Left ventricle myocardium inferior (tissue), 1 donor: ENCODE results near the gene HAGHL. TPM values are rescaled to one million over a fixed set of nuclear protein-coding genes. Genes with fewer than 3 reads are reported as not detected.

Experiments used
- DNase-seq: peaks from one replicate; pipeline ENCODE4 v3.0.0-alpha.2; 2020
- H3K27ac ChIP-seq: fragments of 200-600 bp; replicated peaks from 2 replicates; pipeline ENCODE4 v1.8.0; 2021
- H3K27me3 ChIP-seq: fragments of 200-600 bp; 2 replicates; pipeline ENCODE4 v1.8.0; 2021; ENCODE audit warnings: low read depth
- H3K36me3 ChIP-seq: fragments of 200-600 bp; 2 replicates; pipeline ENCODE4 v1.8.0; 2021
- H3K4me1 ChIP-seq: fragments of 200-600 bp; 2 replicates; pipeline ENCODE4 v1.8.0; 2021
- H3K4me3 ChIP-seq: fragments of 200-600 bp; 2 replicates; pipeline ENCODE4 v1.8.0; 2021; ENCODE audit warnings: mild to moderate bottlenecking, moderate library complexity
- H3K9me3 ChIP-seq: fragments of 200-600 bp; replicated peaks from 2 replicates; pipeline ENCODE4 v1.8.0; 2021
- CTCF ChIP-seq: fragments of 200-600 bp; IDR thresholded peaks from 2 replicates; pipeline ENCODE4 v1.8.0; 2021; ENCODE audit warnings: antibody characterized with exemption, mild to moderate bottlenecking, borderline replicate concordance
- intact Hi-C: fragments of 100-400 bp; cut with micrococcal nuclease; formaldehyde crosslinking; loops from one replicate; pipeline ENCODE4 v1.11.0; 2022
- microRNA-seq: library from miRNA; unstranded; fragments of <30 nt; microRNA quantifications from one replicate; pipeline ENCODE4 v1.2.0, GENCODE V29; 2020
- total RNA-seq: library from RNA; stranded (reverse); fragmentation: NEBNext Ultra II Directional; extraction: Animal tissue kit (Norgen Biotek cat#: 25700); gene quantifications from one replicate; pipeline ENCODE4 v1.2.1, GENCODE V29; 2021
- donor health status: DM: no; HTN: yes; CAD: no; lungs with severe emphysema.

Gene HAGHL
- total RNA-seq, 1 donor from 2014 or later = 12.0 TPM

GRCh38 chr16:777826-778225 is 50.9 kb downstream of the HAGHL start:
- intact Hi-C loops = no loop called here
- Histone ChIP-seq H3K27ac (no peak overlapping the region), H3K9me3 (no peaks in the 10 kb centered on the region), H3K27me3 (peaks cover 88% of the 10 kb centered on the region), H3K4me3 (no peak overlapping the region), H3K36me3 (no peaks in the 10 kb centered on the region), H3K4me1 (no peaks in the 10 kb centered on the region)
- no peak for DNase-seq
- no peak for TF ChIP-seq CTCF

DNA sequence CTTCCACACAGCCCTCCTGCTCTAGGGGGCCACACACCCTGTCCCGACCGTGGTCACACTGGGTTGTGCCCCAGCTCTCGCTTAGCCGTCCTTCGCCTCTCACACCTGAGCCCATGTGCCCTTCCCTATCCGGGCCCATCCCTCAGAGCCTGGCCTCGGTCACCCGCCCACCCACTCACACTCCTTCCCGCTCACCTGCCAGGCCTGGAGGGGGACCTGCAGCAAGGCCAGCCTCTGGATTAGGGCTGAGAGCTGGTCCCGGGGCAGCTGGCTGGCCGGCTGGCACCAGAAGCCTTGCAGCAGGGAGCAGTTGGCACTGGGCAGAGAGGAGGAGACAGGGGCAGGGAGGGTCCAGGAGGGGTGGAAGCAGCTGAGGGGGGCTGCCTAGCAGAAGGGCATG is 51.5 kb downstream of the HAGHL start:
- Histone ChIP-seq H3K4me1 (peaks cover under 1% of the 10 kb centered on the region), H3K9me3 (no peaks in the 10 kb centered on the region), H3K27me3 (peaks cover 94% of the 10 kb centered on the region), H3K27ac (no peak overlapping the region), H3K36me3 (no peaks in the 10 kb centered on the region), H3K4me3 (no peak overlapping the region)
- no peak for DNase-seq
- TF ChIP-seq CTCF = no peak
- intact Hi-C loops = no loop called here

DNA sequence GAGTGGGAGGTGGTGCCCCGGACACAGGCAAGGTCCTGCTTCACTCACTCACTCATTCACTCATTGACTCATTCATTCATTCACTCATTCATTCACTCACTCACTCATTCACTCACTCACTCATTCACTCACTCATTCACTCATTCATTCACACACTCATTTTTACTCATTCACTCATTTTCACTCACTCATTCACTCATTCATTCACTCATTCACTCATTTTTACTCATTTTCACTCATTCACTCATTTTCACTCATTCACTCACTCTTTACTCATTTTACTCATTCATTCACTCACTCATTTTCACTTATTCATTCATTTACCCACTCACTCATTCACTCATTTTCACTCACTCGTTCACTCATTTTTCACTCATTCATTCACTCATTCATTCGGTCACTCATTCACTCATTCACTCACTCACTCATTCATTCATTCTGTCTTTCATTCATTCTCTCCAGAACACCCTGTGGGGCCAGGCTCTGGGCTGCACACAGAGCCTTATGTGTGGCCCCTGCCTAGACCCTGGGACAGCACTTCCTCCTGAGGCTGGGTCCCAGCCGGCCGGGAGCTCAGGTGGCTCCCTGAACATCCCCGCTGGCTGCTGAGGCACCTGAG is 52.1 kb downstream of the HAGHL start:
- intact Hi-C loops = no loop called here
- peaks cover 95% of the 10 kb centered on the region for H3K27me3 ChIP-seq
- TF ChIP-seq CTCF = no peak

More for the DNA sequence above, 52.1 kb downstream of the HAGHL start:
- Histone ChIP-seq H3K27ac (no peak overlapping the region), H3K4me3 (no peak overlapping the region), H3K4me1 (peaks cover 2% of the 10 kb centered on the region), H3K36me3 (no peaks in the 10 kb centered on the region), H3K9me3 (no peaks in the 10 kb centered on the region)
- no peak for DNase-seq

Small RNAs within 50 kb of the gene (microRNA-seq; reads per million reads assigned to microRNA genes)
- gene MIR662 = not detected

Other genes with a start within 250 kb of the HAGHL start
- 17.4 TPM for gene CAPN15, start 199.4 kb upstream of the HAGHL start, total RNA-seq
- not detected for gene PRR35, start 166.7 kb upstream of the HAGHL start, total RNA-seq
- 0.11 TPM for gene NHLRC4, start 160.1 kb upstream of the HAGHL start, total RNA-seq
- 21.4 TPM for gene PIGQ, start 157.1 kb upstream of the HAGHL start, total RNA-seq
- gene RAB40C, start 137.0 kb upstream of the HAGHL start, total RNA-seq = 10.3 TPM
- gene WFIKKN1, start 96.1 kb upstream of the HAGHL start, total RNA-seq = 0.14 TPM
- 49.2 TPM for gene METTL26, start 90.8 kb upstream of the HAGHL start, total RNA-seq
- gene MCRIP2, start 85.3 kb upstream of the HAGHL start, total RNA-seq = 181 TPM
- gene WDR90, start 77.7 kb upstream of the HAGHL start, total RNA-seq = 9.2 TPM
- gene RHOT2, start 59.0 kb upstream of the HAGHL start, total RNA-seq = 90.3 TPM
- 2.3 TPM for gene RHBDL1, start 51.4 kb upstream of the HAGHL start, total RNA-seq
- 113 TPM for gene STUB1, start 46.7 kb upstream of the HAGHL start, total RNA-seq
- 43.1 TPM for gene JMJD8, start 42.8 kb upstream of the HAGHL start, total RNA-seq
- gene WDR24, start 36.7 kb upstream of the HAGHL start, total RNA-seq = 9.5 TPM
- gene FBXL16, start 21.3 kb upstream of the HAGHL start, total RNA-seq = 0.08 TPM
- 62.5 TPM for gene METRN, start 12.0 kb upstream of the HAGHL start, total RNA-seq
- 30.7 TPM for gene ANTKMT, start 6.0 kb upstream of the HAGHL start, total RNA-seq
- gene CCDC78, start 663 bp upstream of the HAGHL start, total RNA-seq = 0.49 TPM
- 30.3 TPM for gene CIAO3, start 13.9 kb downstream of the HAGHL start, total RNA-seq
- gene MSLN, start 33.6 kb downstream of the HAGHL start, total RNA-seq = 0.91 TPM
- gene RPUSD1, start 61.3 kb downstream of the HAGHL start, total RNA-seq = 10.6 TPM
- 3.1 TPM for gene CHTF18, start 61.5 kb downstream of the HAGHL start, total RNA-seq
- gene GNG13, start 73.6 kb downstream of the HAGHL start, total RNA-seq = not detected
- gene LMF1, start 243.9 kb downstream of the HAGHL start, total RNA-seq = 6.6 TPM